HFFc6 (cell line): ENCODE measurements around the gene TOP1. TPM values are rescaled to one million over a fixed set of nuclear protein-coding genes. Genes with fewer than 3 reads are reported as not detected.

Experiments used
- DNase-seq: peaks from one replicate; pipeline ENCODE4 v3.0.0-alpha.2; 2018
- H3K27ac Mint-ChIP-seq: 2 replicates; pipeline ENCODE4 v1.8.0; 2020; ENCODE audit warnings: mild to moderate bottlenecking, mixed read lengths
- H3K27me3 Mint-ChIP-seq: 2 replicates; pipeline ENCODE4 v1.8.0; 2021; ENCODE audit warnings: mild to moderate bottlenecking, moderate library complexity, mixed read lengths; ENCODE audit not compliant: insufficient read depth
- H3K36me3 Mint-ChIP-seq: 2 replicates; pipeline ENCODE4 v1.8.0; 2021; ENCODE audit warnings: low read depth, mixed read lengths
- H3K4me1 Mint-ChIP-seq: 2 replicates; pipeline ENCODE4 v1.8.0; 2020; ENCODE audit warnings: low read depth, mixed read lengths
- H3K4me3 Mint-ChIP-seq: 2 replicates; pipeline ENCODE4 v1.8.0; 2020; ENCODE audit warnings: mild to moderate bottlenecking, moderate library complexity, mixed read lengths
- H3K9me3 Mint-ChIP-seq: 2 replicates; pipeline ENCODE4 v1.8.0; 2020; ENCODE audit warnings: mild to moderate bottlenecking, mixed read lengths
- total RNA-seq, 6 experiments: library from RNA; stranded (reverse); fragmentation: NEBNext Ultra II Directional; extraction: Animal tissue kit (Norgen Biotek cat#: 25700); gene quantifications; 2 replicates in 1 of 6; 3 replicates in 5 of 6; pipeline ENCODE4 v1.2.3, GENCODE V29; 2021
- TF ChIP-seq, protein P1 (sequence below): fragments of 200-600 bp; sonication (generic); IDR thresholded peaks from 2 replicates; pipeline ENCODE4 v1.5.0; 2021; ENCODE audit warnings: antibody characterized with exemption, mild to moderate bottlenecking

The TOP1 gene
- total RNA-seq, 6 experiments from 2014 or later: 62.1 to 77.0 (median 73.0) TPM

DNA sequence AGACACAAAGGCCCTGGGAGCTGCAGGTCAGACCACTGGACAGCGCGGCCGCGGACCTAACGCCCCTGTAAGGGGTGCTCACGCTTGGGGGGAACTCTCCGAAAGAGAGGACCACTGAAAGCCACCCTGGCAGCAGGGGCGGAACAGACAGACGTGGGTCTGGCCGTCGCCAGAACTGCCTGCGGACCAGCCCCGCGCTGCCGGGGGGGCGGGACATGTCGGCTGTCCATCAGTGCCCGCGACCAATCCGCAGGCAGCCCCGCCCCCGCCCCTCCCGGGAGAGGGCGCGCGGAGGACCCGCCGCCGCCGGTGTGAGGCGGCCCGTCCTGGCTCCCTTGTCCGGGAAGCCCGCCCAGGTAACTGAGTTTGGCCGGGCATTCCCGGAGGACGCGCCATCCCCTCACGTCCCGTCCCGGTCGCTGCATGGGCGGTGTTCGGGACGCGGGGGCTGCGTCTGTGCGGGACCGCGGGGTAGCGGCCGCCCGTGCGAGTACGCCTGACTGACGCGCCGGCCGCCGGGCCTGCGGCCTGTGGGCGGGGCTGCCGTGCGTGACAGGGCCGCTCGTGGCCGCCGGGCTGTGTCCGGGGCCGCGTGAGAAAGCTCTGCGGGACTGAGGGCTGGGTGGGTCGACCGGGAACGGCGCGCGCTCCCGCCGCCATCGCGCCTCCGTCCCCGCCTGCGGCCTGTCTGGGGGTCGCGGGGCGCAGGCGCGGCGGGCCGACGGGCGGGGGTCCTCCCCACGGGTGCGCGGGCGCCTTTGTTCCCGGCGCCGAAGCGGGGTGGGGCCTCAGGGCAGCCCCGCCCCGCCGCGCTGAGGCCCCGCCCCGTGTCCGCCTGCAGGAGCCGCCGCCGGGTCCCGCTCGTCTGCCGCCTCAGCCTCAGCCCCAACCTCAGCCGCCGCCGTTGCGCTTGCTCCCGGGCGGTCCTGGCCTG lies 108.3 kb downstream of the TOP1 start, which contains the start of gene PLCG1:
TSS of gene PLCG1 (plus strand) at position 864 of the 934 bp plus-strand sequence. CDS start 99 bp downstream, outside the sequence.
- Mint-ChIP-seq H3K27me3 (peaks cover 6% of the 10 kb centered on the region), H3K27ac (peak within 1 kb of the TSS; percentile 86), H3K4me1 (peaks cover 45% of the 10 kb centered on the region), H3K36me3 (no peaks in the 10 kb centered on the region; the same call in 1 of the 2 replicates), H3K4me3 (peak within 1 kb of the TSS; percentile 90), H3K9me3 (no peaks in the 10 kb centered on the region)
- TF ChIP-seq, protein P1, sequence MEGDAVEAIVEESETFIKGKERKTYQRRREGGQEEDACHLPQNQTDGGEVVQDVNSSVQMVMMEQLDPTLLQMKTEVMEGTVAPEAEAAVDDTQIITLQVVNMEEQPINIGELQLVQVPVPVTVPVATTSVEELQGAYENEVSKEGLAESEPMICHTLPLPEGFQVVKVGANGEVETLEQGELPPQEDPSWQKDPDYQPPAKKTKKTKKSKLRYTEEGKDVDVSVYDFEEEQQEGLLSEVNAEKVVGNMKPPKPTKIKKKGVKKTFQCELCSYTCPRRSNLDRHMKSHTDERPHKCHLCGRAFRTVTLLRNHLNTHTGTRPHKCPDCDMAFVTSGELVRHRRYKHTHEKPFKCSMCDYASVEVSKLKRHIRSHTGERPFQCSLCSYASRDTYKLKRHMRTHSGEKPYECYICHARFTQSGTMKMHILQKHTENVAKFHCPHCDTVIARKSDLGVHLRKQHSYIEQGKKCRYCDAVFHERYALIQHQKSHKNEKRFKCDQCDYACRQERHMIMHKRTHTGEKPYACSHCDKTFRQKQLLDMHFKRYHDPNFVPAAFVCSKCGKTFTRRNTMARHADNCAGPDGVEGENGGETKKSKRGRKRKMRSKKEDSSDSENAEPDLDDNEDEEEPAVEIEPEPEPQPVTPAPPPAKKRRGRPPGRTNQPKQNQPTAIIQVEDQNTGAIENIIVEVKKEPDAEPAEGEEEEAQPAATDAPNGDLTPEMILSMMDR: no peak; the same call in 1 of the 2 replicates
- DNase-seq: peak; percentile 49

DNA sequence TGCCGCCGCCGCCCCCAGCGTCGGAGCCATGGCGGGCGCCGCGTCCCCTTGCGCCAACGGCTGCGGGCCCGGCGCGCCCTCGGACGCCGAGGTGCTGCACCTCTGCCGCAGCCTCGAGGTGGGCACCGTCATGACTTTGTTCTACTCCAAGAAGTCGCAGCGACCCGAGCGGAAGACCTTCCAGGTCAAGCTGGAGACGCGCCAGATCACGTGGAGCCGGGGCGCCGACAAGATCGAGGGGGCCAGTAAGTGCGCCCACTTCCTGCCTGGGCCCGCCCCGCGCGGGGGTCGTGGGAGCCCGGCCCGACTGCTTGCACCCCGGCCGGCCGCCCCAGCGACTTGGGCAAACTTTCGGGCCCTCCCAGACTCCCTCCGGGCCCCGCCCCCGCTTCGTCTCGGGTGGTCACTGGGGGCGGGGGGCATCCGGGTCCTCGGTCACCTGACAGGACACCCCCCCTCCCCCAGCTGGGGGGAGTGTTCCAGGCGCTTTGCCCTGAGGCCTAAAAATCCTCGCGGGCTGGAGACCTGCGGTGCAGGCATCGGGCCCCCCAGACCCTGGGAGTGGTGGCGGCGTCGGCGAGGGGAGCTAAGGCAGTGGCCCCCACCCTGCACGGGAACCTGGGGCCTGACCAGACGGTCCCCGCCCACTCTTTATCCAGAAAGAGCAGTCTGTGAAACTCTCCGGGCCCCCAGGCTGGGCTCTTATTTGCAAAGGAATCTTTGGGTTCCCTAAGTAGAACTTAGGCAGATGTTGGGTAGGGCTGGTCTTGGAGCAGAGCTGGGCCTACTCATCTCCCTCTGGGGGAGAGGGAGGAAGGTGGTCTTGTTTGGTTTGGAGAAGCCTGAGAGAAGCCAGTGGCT lies 109.2 kb downstream of the TOP1 start:
- TF ChIP-seq, protein P1: no peak
- no peaks in the 10 kb centered on the region; the same call in 1 of the 2 replicates for H3K36me3 Mint-ChIP-seq
- DNase-seq: no peak
- H3K9me3 Mint-ChIP-seq: no peaks in the 10 kb centered on the region
- peaks cover 53% of the 10 kb centered on the region for H3K4me1 Mint-ChIP-seq
- peak overlapping the region; percentile 90 for H3K4me3 Mint-ChIP-seq
- H3K27ac Mint-ChIP-seq: peak overlapping the region; percentile 86
- H3K27me3 Mint-ChIP-seq: peaks cover 6% of the 10 kb centered on the region

DNA sequence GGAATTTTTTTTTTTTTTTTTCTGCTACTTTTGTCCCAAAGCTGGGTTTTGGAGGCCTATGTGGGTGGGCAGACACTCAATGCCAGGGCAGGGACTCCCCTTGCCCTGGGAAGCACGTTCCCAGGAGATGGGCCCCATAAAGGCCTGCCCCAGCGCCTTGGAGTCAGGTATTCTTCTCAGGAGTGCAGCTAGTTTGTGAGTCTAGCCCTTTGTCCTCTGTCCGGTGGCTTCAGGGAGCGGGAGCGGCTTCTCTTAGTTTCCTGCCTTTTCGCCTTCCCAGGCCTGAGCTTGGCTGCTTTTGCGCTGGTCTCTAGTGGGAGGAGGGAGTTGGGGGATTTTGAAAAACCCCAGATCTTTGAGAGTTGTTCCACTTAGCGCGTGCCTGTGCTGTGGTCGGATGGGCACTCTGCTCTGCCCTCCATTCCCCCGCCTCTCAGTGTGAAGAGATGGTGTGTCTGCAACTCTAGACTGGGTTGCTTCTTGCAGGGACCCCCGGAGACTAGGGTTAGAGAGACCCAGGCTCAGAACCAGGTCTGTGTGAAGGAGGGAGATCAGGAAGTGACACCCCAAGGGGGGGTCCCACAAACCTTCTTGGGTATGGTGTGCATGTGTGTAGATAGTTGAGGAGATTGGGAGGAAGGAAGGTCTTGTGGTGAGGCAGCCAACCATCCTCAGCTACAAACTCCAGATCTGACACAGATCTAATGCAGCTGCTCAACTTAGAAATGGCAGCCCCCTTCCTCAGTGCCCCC lies 110.0 kb downstream of the TOP1 start:
- peaks cover 59% of the 10 kb centered on the region for H3K4me1 Mint-ChIP-seq
- peak overlapping the region; percentile 86 for H3K27ac Mint-ChIP-seq
- H3K4me3 Mint-ChIP-seq: peak overlapping the region; percentile 90
- TF ChIP-seq, protein P1: no peak
- no peaks in the 10 kb centered on the region for H3K9me3 Mint-ChIP-seq
- H3K27me3 Mint-ChIP-seq: peaks cover 2% of the 10 kb centered on the region
- H3K36me3 Mint-ChIP-seq: no peaks in the 10 kb centered on the region; the same call in 1 of the 2 replicates
- no peak for DNase-seq

DNA sequence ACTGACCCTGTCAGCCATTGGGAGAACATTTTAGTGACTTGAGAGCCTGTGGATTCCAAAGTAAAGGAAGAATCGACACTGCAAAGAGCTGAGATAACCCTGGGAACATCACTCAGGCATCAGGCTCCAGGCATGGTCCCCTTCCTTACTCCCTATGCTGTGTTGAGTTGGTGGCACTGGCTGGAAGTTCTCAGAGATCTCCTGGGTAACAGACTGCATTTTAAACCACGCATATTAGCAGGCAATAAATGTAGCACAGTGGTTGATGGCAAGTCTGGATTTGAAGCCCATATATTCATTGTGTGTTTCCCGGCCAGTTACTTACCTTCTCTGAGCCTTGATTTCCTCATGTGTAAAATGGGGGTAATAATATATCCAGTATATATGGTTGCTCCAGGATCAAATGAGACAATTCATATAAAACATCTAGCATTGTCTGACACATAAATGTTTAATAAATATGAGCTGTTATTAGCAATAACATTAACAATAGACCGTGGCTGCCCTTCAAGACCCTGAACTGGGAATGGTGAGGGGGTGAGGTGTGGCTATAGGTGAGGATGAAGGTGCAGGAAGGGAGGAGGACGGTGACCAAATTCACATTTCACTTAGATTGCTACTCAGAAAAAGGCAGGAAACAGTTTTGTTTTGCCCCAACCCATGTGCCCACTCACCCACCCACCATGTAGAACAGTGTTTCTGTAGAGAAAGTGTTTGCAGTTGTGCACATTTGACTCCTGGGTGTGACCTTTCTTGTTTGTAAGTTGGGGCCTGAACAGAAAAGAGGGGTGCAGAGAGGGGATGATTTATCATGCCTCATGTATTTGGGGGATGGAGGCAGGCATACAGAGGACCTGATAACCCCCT lies 110.8 kb downstream of the TOP1 start:
- H3K9me3 Mint-ChIP-seq: no peaks in the 10 kb centered on the region
- DNase-seq: no peak
- H3K27ac Mint-ChIP-seq: peak overlapping the region; percentile 86
- peaks cover 2% of the 10 kb centered on the region for H3K27me3 Mint-ChIP-seq
- H3K36me3 Mint-ChIP-seq: no peaks in the 10 kb centered on the region; the same call in 1 of the 2 replicates
- TF ChIP-seq, protein P1: no peak
- peaks cover 59% of the 10 kb centered on the region for H3K4me1 Mint-ChIP-seq
- peak overlapping the region; percentile 90 for H3K4me3 Mint-ChIP-seq
